ENCODE results near the gene SAP30BP.

SAP30BP gene

DNA sequence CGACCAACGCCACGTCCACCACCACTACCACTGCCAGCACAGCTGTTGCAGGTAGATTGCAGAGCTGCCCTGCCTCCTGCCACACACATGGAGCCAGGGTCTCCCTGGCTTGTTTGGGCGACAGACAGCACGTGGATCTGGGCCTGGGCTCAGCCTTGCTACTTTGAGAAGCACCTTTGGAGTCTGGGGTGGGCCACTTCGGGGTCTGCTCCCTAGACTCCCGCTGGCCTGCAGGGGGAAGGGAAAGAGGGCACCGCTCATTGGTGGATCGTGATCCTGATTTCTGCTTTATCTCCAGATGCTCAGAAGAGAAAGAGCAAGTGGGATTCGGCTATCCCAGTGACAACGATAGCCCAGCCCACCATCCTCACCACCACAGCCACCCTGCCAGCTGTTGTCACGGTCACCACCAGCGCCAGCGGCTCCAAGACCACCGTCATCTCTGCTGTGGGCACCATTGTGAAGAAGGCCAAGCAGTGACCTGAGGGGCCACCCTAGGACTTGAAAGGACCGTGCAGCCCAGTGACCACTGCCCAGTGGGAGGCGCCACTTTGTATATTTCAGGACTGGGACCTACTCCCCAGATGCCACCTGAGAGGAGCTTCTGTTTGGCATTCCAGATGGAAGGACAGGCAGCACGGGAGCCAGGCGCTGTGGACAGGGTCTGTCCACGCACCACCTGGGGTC, 39.0 kb downstream of the SAP30BP start:
- Histone ChIP-seq H3K27me3 (ENCODE audit: control insufficient read depth, low read length) (no peaks in the 10 kb centered on the region), H3K4me2 (ENCODE audit: low read length) (no peak overlapping the region), H3K9me2 (replicated peaks; ENCODE audit: control insufficient read depth, low read length) (no peaks in the 10 kb centered on the region), H4K20me1 (ENCODE audit: control insufficient read depth, insufficient read depth, low read depth, low read length) (no peaks in the 10 kb centered on the region), H3K36me3 (ENCODE audit: control insufficient read depth, low read length) (peaks cover 66% of the 10 kb centered on the region), H3K79me2 (ENCODE audit: control insufficient read depth, low read length) (no peaks in the 10 kb centered on the region), H3K4me3 (ENCODE audit: low read length) (no peak overlapping the region), H3K4me1 (ENCODE audit: control insufficient read depth, low read length) (no peaks in the 10 kb centered on the region), H3F3A (ENCODE audit: control insufficient read depth, insufficient read depth) (peaks cover 3% of the 10 kb centered on the region; the same call in 1 of the 2 replicates), H3K27ac (ENCODE audit: low read depth, low read length) (no peak overlapping the region), H3K9me3 (ENCODE audit: control insufficient read depth, insufficient read depth, low read length) (no peaks in the 10 kb centered on the region)
- no peak for TF ChIP-seq EZH2phosphoT487 (IDR thresholded peaks at IDR 0.05; ENCODE audit: borderline replicate concordance, low read length)
- TF ChIP-seq, protein P1, sequence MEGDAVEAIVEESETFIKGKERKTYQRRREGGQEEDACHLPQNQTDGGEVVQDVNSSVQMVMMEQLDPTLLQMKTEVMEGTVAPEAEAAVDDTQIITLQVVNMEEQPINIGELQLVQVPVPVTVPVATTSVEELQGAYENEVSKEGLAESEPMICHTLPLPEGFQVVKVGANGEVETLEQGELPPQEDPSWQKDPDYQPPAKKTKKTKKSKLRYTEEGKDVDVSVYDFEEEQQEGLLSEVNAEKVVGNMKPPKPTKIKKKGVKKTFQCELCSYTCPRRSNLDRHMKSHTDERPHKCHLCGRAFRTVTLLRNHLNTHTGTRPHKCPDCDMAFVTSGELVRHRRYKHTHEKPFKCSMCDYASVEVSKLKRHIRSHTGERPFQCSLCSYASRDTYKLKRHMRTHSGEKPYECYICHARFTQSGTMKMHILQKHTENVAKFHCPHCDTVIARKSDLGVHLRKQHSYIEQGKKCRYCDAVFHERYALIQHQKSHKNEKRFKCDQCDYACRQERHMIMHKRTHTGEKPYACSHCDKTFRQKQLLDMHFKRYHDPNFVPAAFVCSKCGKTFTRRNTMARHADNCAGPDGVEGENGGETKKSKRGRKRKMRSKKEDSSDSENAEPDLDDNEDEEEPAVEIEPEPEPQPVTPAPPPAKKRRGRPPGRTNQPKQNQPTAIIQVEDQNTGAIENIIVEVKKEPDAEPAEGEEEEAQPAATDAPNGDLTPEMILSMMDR (IDR thresholded peaks at IDR 0.05; ENCODE audit: low read depth, low read length, poor library complexity, severe bottlenecking), result no peak

GRCh38 chr17:75707079-75707571, 40.0 kb downstream of the SAP30BP start:
- no peaks in the 10 kb centered on the region for H3K9me2 ChIP-seq (replicated peaks; ENCODE audit: control insufficient read depth, low read length)
- H3K4me3 ChIP-seq (ENCODE audit: low read length), result no peak overlapping the region
- TF ChIP-seq EZH2phosphoT487 (IDR thresholded peaks at IDR 0.05; ENCODE audit: borderline replicate concordance, low read length), result no peak
- TF ChIP-seq, protein P1 (IDR thresholded peaks at IDR 0.05; ENCODE audit: low read depth, low read length, poor library complexity, severe bottlenecking), result no peak
- H4K20me1 ChIP-seq (ENCODE audit: control insufficient read depth, insufficient read depth, low read depth, low read length), result no peaks in the 10 kb centered on the region
- no peaks in the 10 kb centered on the region for H3K27me3 ChIP-seq (ENCODE audit: control insufficient read depth, low read length)
- peaks cover 2% of the 10 kb centered on the region for H3K4me1 ChIP-seq (ENCODE audit: control insufficient read depth, low read length)
- H3K27ac ChIP-seq (ENCODE audit: low read depth, low read length), result no peak overlapping the region
- no peak overlapping the region for H3K4me2 ChIP-seq (ENCODE audit: low read length)
- peaks cover 57% of the 10 kb centered on the region for H3K36me3 ChIP-seq (ENCODE audit: control insufficient read depth, low read length)
- no peaks in the 10 kb centered on the region for H3K79me2 ChIP-seq (ENCODE audit: control insufficient read depth, low read length)
- H3K9me3 ChIP-seq (ENCODE audit: control insufficient read depth, insufficient read depth, low read length), result no peaks in the 10 kb centered on the region
- H3F3A ChIP-seq (ENCODE audit: control insufficient read depth, insufficient read depth), result peaks cover 3% of the 10 kb centered on the region; the same call in 1 of the 2 replicates

GRCh38 chr17:75712446-75712845, 45.3 kb downstream of the SAP30BP start:
- TF ChIP-seq, protein P1 (IDR thresholded peaks at IDR 0.05; ENCODE audit: low read depth, low read length, poor library complexity, severe bottlenecking), result no peak
- TF ChIP-seq EZH2phosphoT487 (IDR thresholded peaks at IDR 0.05; ENCODE audit: borderline replicate concordance, low read length), result no peak
- no peaks in the 10 kb centered on the region for H3K9me3 ChIP-seq (ENCODE audit: control insufficient read depth, insufficient read depth, low read length)
- H3K27me3 ChIP-seq (ENCODE audit: control insufficient read depth, low read length), result no peaks in the 10 kb centered on the region
- no peak overlapping the region for H3K27ac ChIP-seq (ENCODE audit: low read depth, low read length)
- no peaks in the 10 kb centered on the region for H3K9me2 ChIP-seq (replicated peaks; ENCODE audit: control insufficient read depth, low read length)
- H3K4me2 ChIP-seq (ENCODE audit: low read length), result no peak overlapping the region
- no peaks in the 10 kb centered on the region for H3K79me2 ChIP-seq (ENCODE audit: control insufficient read depth, low read length)
- H3K4me1 ChIP-seq (ENCODE audit: control insufficient read depth, low read length), result peaks cover 7% of the 10 kb centered on the region
- no peak overlapping the region for H3K4me3 ChIP-seq (ENCODE audit: low read length)
- H3F3A ChIP-seq (ENCODE audit: control insufficient read depth, insufficient read depth), result peaks cover 6% of the 10 kb centered on the region; the same call in 1 of the 2 replicates
- H4K20me1 ChIP-seq (ENCODE audit: control insufficient read depth, insufficient read depth, low read depth, low read length), result no peaks in the 10 kb centered on the region
- peaks cover 6% of the 10 kb centered on the region for H3K36me3 ChIP-seq (ENCODE audit: control insufficient read depth, low read length)
